ENCODE results near the gene ZDHHC14. TPM values are rescaled to one million over a fixed set of nuclear protein-coding genes. Genes with fewer than 3 reads are reported as not detected.

The ZDHHC14 gene
- total and polyA plus RNA-seq, 2 of the 8 experiments (the other 6 are each of a cell fraction or from before 2014, with no cell fraction given): 2.9 to 5.3 TPM

- no peak for TF ChIP-seq CHD7 (IDR thresholded peaks at IDR 0.05; ENCODE audit: insufficient replicate concordance, low read length)
- TF ChIP-seq GABPA (IDR thresholded peaks at IDR 0.05; ENCODE audit: borderline replicate concordance, insufficient read depth, low read length): no peak
- no peak for TF ChIP-seq SIX5 (IDR thresholded peaks at IDR 0.05; ENCODE audit: low read depth, low read length)
- TF ChIP-seq SUZ12 (IDR thresholded peaks at IDR 0.05; ENCODE audit: low read length): no peak
- no peak for TF ChIP-seq CHD1 (IDR thresholded peaks at IDR 0.05; ENCODE audit: low read depth, low read length)
- no peak for TF ChIP-seq KDM4A (IDR thresholded peaks at IDR 0.05; ENCODE audit: low read depth, low read length, severe bottlenecking)
- TF ChIP-seq RAD21 (IDR thresholded peaks at IDR 0.05 in 1 of 2, conservative IDR thresholded peaks at IDR 0.05 in 1 of 2; ENCODE audit: low read depth in 2 of 2, low read length in 2 of 2): no peak
- TF ChIP-seq NRF1 (IDR thresholded peaks at IDR 0.05; ENCODE audit: low read depth, low read length): no peak
Measured at GRCh38 chr6:157541618-157542413, 160.8 kb downstream of the ZDHHC14 start (continued).
